Muscle of leg (tissue), 11 donors: ENCODE data around the gene DOC2A. TPM values are rescaled to one million over a fixed set of nuclear protein-coding genes. Genes with fewer than 3 reads are reported as not detected.
"Not testable (repeated sequence)": the region's sequence is repeated elsewhere in the genome, so short reads cannot be mapped to it uniquely, and the experiment has no call there.

ENCODE experiments used
- DNase-seq: peaks from one replicate; pipeline ENCODE4 v3.0.0; 2013
- H3K27ac ChIP-seq: one replicate; pipeline ENCODE4 v1.5.1; 2013; ENCODE audit warnings: mild to moderate bottlenecking, low read length, control low read depth
- H3K27me3 ChIP-seq: one replicate; pipeline ENCODE4 v1.6.1; 2013; ENCODE audit warnings: low read length; ENCODE audit not compliant: control insufficient read depth, insufficient read depth
- H3K36me3 ChIP-seq: one replicate; pipeline ENCODE4 v1.6.1; 2013; ENCODE audit warnings: low read length; ENCODE audit not compliant: control insufficient read depth, insufficient read depth
- H3K4me1 ChIP-seq: one replicate; pipeline ENCODE4 v1.6.1; 2013; ENCODE audit warnings: low read length; ENCODE audit not compliant: control insufficient read depth, insufficient read depth
- H3K4me3 ChIP-seq: one replicate; pipeline ENCODE4 v1.5.1; 2013; ENCODE audit warnings: low read length, control low read depth
- H3K9me3 ChIP-seq: replicated peaks from 2 replicates; pipeline ENCODE4 v1.6.1; 2013; ENCODE audit warnings: low read depth, low read length; ENCODE audit not compliant: control insufficient read depth
- WGBS: methylation state at CpG from one replicate; pipeline ENCODE4 v1.1.5; 2013; ENCODE audit warnings: missing lambda C conversion rate; ENCODE audit not compliant: insufficient coverage; 5-methylcytosine and 5-hydroxymethylcytosine counted together
- polyA plus RNA-seq, 8 donors: library from polyadenylated mRNA; unstranded; fragments of 120-200 nt; gene quantifications; one replicate each; pipeline versions ENCODE4 v1.2.1 to v1.2.3, GENCODE V29; 2013; ENCODE audit warnings: inconsistent platforms in 1 of 8, low replicate concordance in 1 of 8; ENCODE audit not compliant: insufficient read length in 8 of 8, insufficient read depth in 1 of 8
- total RNA-seq: library from RNA; stranded (reverse); fragments of 120-200 nt; gene quantifications from one replicate; pipeline ENCODE4 v1.2.4, GENCODE V29; 2013

Gene DOC2A
- total and polyA plus RNA-seq, 9 donors, result 0.22 to 1.8 (median 0.81) TPM

DNA sequence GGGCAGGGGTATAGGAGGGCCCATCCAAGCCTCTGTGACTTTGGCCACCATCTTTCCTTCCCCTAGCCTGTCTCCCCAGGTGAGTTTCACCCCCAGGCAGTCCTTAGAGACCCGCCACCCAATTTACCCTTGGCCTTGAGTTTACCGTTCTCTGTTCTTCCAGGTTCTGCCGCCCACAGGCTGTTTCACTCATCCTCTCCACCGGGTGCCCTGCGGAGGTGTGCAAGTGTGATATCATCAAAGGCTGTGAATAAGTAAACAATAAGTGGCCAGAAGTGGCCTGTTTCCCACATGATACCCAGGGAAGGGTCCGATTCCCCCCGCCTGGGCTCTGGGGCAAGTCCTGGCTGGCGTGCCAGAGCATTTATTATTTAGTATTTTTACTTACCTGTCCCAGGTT lies 35.4 kb upstream of the DOC2A start:
- H3K4me3 ChIP-seq, result no peak overlapping the region
- H3K27me3 ChIP-seq, result no peaks in the 10 kb centered on the region
- H3K9me3 ChIP-seq, result no peaks in the 10 kb centered on the region
- WGBS, result 53% methylated on average over 2 of the region's 8 CpGs
- no peak overlapping the region for H3K27ac ChIP-seq
- no peaks in the 10 kb centered on the region for H3K4me1 ChIP-seq
- H3K36me3 ChIP-seq, result no peaks in the 10 kb centered on the region
- no peak for DNase-seq

- Histone ChIP-seq H3K4me3 (no peak overlapping the region), H3K27ac (no peak overlapping the region), H3K27me3 (no peaks in the 10 kb centered on the region), H3K9me3 (no peaks in the 10 kb centered on the region), H3K36me3 (no peaks in the 10 kb centered on the region), H3K4me1 (no peaks in the 10 kb centered on the region)
- DNase-seq, result peak; percentile 63
- no CpG with 5 or more reads among the region's 5 CpGs for WGBS
Observed at GRCh38 chr16:30041841-30042240, 31.0 kb upstream of the DOC2A start.

DNA sequence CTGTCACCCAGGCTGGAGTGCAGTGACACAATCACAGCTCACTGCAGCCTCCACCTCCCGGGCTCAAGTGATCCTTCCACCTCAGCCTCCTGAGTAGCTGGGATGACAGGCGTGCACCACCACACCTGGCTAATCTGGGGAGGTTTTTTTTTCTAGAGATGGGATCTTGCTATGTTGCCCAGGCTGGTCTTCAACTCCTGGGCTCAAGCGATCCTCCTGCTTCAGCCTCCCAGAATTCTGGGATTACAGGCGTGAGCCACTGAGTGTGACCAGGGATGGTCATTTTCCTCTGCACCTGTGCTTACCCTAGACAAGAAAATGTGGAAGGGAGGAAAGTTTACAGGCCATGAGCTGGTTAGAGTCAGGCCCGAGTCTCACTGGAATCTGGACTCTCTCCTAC lies 29.9 kb upstream of the DOC2A start:
- not testable (repeated sequence) for H3K9me3 ChIP-seq, H3K36me3 ChIP-seq, H3K27ac ChIP-seq, H3K27me3 ChIP-seq, H3K4me3 ChIP-seq, DNase-seq, H3K4me1 ChIP-seq
- 100% methylated on average over 1 of the region's 5 CpGs for WGBS

GRCh38 chr16:30040221-30040620 lies 29.4 kb upstream of the DOC2A start:
- DNase-seq, result no peak
- no peak overlapping the region for H3K27ac ChIP-seq
- peaks cover 5% of the 10 kb centered on the region for H3K27me3 ChIP-seq
- WGBS, result 84% methylated on average over 5 of the region's 5 CpGs
- H3K4me3 ChIP-seq, result no peak overlapping the region
- H3K36me3 ChIP-seq, result no peaks in the 10 kb centered on the region
- no peaks in the 10 kb centered on the region for H3K4me1 ChIP-seq
- H3K9me3 ChIP-seq, result no peaks in the 10 kb centered on the region

DNA sequence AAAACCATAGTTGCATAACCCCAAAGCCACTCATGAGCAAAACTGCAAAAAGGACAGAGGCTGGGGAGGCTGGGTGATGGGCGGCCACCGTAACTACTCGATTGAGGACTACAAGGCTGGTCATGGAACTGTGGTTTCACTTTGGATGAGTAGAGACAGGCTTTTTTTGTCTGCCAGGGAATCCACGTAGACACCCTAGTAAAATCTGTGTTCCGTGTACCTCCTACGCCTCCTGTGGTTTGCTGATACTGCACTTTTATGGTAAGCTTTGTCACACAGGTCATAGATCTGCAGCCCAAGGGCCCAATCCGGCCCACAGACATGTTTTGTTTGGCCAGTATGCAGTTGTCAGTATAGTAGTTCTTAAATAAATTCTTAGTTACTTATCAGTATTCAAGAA lies 22.4 kb upstream of the DOC2A start:
- no peak for DNase-seq
- H3K27ac ChIP-seq, result no peak overlapping the region
- H3K27me3 ChIP-seq, result peaks cover 55% of the 10 kb centered on the region
- 76% methylated on average over 6 of the region's 7 CpGs for WGBS
- peaks cover 22% of the 10 kb centered on the region for H3K4me1 ChIP-seq
- no peaks in the 10 kb centered on the region for H3K36me3 ChIP-seq
- no peaks in the 10 kb centered on the region for H3K9me3 ChIP-seq
- H3K4me3 ChIP-seq, result no peak overlapping the region

DNA sequence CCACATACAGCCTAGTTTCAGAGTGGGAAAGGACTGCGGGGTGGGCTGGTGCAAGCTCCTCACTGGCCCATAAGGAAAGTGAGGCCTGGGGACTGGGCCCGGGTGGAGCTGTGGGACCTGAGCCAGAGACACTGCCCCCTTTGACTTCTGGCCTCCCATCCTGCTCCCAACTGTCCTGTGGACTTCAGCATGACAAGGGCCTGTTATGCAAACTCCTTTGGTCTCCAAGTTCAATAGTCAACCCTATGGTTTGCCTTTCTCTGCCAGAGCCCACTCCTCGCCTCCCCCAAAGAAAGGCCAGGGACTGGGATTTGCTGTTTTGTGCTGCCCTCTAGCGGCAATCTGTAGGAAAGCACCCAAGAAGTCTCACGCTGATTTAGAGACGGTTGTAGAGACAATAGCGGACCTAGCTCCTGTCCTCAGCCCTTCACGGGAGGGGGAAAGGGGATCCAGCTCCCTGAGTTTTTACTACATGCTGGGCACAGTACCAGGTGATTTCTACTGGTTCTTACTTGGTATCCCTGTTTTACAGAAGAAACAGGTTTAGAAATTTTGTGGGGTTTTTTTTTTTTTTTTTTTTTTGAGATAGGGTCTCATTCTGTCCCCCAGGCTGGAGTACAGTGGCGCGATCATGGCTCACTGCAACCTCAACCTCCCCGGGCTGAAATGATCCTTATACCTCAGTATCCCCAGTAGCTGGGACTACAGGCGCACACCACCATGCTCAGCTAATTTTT lies 21.4 kb upstream of the DOC2A start:
- peak; percentile 49 for DNase-seq
- Histone ChIP-seq H3K27me3 (peaks cover 64% of the 10 kb centered on the region), H3K4me3 (no peak overlapping the region), H3K36me3 (no peaks in the 10 kb centered on the region), H3K27ac (no peak overlapping the region), H3K9me3 (no peaks in the 10 kb centered on the region), H3K4me1 (peaks cover 28% of the 10 kb centered on the region)
- WGBS, result 7% methylated on average over 5 of the region's 12 CpGs

DNA sequence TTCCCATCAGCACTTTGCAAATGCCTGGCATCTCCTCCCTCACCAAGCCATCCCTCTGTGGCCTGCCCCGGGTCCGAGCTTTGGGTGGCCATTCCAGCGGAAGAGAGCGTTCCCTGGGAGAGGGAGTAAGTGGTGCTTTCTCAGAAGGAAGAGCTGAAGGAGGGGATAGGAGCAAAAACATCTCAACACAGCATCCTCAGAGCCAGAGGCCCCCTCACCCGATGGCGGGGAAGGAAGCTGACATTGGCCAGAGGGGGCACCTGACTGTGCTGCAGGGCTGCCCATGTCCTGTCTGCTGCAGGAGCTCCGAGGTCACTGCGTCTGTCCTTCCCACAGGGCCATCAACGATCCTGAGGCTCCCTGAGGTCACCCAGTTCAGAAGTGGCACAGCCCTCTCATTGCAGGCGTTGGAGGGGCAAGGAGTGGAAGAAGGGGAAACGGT lies 20.7 kb upstream of the DOC2A start:
- H3K27ac ChIP-seq, result no peak overlapping the region
- H3K9me3 ChIP-seq, result no peaks in the 10 kb centered on the region
- no peak for DNase-seq
- peaks cover 28% of the 10 kb centered on the region for H3K4me1 ChIP-seq
- WGBS, result 10% methylated on average over 2 of the region's 11 CpGs
- H3K36me3 ChIP-seq, result no peaks in the 10 kb centered on the region
- H3K27me3 ChIP-seq, result peaks cover 66% of the 10 kb centered on the region
- H3K4me3 ChIP-seq, result no peak overlapping the region

DNA sequence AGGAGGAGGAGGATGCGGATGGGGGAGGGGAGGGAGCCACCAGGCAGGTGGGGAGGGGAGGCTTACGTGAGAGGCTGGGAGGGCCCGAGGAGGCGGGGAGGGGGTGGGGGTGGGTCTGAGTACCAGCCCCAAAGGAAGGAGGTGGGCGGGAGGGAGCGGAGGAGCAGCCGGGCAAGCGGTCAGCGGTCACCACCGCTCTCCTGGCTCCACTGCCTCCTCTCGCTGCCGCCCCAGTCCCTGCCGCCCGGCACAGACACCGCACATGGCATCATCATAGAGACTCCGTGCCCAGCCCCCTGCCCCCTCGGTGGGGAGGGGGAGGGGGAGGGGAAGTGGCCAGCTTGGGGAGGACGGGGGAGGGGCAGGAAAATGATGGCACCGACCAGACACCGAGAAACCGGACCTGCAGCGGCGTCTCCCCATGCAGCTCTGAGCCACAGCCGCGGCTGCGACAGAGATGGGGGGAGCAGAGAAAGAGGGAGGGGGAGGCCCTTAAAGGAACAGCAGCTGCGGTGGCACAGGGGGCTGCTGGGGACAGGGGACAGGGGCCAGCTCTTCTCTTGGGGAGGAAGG lies 20.1 kb upstream of the DOC2A start, which contains the start of gene TLCD3B:
TLCD3B (minus strand) TSS at position 431 of the 573 bp plus-strand sequence. CDS start 744 bp downstream, outside the sequence.
- Histone ChIP-seq H3K36me3 (no peaks in the 10 kb centered on the region), H3K4me3 (no peak within 1 kb of the TSS), H3K27ac (no peak within 1 kb of the TSS), H3K27me3 (peaks cover 63% of the 10 kb centered on the region), H3K4me1 (peaks cover 28% of the 10 kb centered on the region), H3K9me3 (no peaks in the 10 kb centered on the region)
- no peak for DNase-seq
- 3% methylated on average over 16 of the region's 27 CpGs for WGBS

- 11% methylated on average over 23 of the region's 23 CpGs for WGBS
Observed at GRCh38 chr16:30030011-30030685, 19.3 kb upstream of the DOC2A start.

GRCh38 chr16:30028438-30029076 lies 17.7 kb upstream of the DOC2A start:
- peak; percentile 57 for DNase-seq
- H3K9me3 ChIP-seq, result no peaks in the 10 kb centered on the region
- H3K27ac ChIP-seq, result no peak overlapping the region
- WGBS, result 6% methylated on average over 13 of the region's 18 CpGs
- no peaks in the 10 kb centered on the region for H3K36me3 ChIP-seq
- peaks cover 28% of the 10 kb centered on the region for H3K4me1 ChIP-seq
- no peak overlapping the region for H3K4me3 ChIP-seq
- peaks cover 61% of the 10 kb centered on the region for H3K27me3 ChIP-seq

More at GRCh38 chr16:30030011-30030685, 19.3 kb upstream of the DOC2A start:
- DNase-seq, result no peak
- Histone ChIP-seq H3K36me3 (no peaks in the 10 kb centered on the region), H3K9me3 (no peaks in the 10 kb centered on the region), H3K4me3 (no peak overlapping the region), H3K27me3 (peaks cover 60% of the 10 kb centered on the region), H3K4me1 (peaks cover 28% of the 10 kb centered on the region), H3K27ac (no peak overlapping the region)
